Measurements from ENCODE around the gene TRIM25.

The TRIM25 gene

DNA sequence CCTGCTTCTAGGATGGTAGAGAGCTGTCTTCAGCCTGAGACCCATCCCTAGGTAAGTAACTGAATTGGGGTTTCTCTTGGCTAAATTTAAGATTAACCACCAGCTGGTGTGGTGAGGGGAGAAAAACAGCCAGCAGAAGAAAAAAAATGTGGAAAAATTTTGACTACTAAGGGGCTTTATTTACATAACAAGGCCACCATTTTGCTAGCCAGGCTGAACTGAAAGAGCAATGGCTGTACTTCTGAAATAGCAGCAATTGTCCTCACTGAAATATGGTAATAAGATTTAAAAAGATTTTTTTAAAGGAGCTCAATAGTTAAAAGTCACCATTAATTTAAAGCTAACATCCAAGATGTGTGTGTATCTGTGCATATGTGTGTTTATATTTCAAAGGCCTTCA lies 12.4 kb upstream of the TRIM25 start:
- no peak for DNase-seq

GRCh38 chr17:56925088-56925487 lies 11.2 kb upstream of the TRIM25 start:
- no peak for DNase-seq

GRCh38 chr17:56919717-56920116 lies 5.9 kb upstream of the TRIM25 start:
- no peak for DNase-seq

DNA sequence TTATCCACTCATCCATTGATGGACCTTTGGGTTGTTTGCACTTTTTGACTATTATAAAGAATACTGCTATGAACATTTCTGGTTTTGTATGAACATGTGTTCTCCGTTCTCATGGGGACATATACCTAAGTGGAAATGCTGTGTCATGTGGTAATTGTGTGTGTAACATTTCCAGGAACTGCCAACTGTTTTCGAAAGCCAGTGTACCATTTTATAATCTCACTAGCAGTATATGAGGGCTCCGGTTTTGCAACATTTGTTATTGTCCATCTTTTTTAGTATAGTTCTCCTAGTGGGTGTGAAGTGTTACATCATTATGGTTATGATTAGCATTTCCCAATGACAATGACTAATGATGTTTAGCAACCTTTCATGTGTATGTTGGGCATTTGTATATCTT lies 5.1 kb upstream of the TRIM25 start:
- no peak for DNase-seq

DNA sequence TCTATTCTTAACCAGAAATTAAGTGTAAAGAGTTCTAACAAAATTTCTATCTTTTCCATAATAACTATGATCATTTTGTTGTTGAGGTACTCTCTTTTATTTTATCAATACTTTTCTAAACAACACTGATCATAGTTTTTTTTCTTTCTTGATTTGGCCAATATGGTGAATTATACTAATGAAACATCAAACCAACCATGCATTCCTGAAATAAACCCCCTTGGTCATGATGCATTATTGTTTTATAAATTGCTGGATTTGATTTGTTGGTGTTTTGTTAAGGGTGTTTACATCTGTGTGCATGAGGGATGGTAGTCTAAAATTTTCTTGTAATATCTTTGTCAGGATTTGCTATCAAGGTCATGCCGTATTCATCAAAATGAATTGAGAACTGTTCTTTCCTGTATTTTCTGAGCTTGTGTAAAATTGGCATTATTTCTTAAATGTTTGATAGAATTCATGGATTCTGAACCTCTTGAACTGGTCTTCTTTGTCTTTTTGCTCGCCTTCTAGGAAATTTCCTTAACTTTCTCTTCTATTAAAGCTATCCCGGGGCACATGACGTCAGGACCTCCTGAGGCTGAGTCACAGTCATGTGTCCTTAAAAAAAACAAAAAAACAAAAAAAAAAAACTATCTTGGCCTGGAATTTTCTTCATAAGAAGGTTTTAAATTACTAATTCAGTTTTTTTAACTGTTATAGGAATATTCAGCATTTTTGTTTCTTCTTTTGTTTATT lies 3.9 kb upstream of the TRIM25 start:
- DNase-seq, result no peak

- no peak for DNase-seq
Observed at GRCh38 chr17:56914581-56915273, 878 bp upstream of the TRIM25 start.

DNA sequence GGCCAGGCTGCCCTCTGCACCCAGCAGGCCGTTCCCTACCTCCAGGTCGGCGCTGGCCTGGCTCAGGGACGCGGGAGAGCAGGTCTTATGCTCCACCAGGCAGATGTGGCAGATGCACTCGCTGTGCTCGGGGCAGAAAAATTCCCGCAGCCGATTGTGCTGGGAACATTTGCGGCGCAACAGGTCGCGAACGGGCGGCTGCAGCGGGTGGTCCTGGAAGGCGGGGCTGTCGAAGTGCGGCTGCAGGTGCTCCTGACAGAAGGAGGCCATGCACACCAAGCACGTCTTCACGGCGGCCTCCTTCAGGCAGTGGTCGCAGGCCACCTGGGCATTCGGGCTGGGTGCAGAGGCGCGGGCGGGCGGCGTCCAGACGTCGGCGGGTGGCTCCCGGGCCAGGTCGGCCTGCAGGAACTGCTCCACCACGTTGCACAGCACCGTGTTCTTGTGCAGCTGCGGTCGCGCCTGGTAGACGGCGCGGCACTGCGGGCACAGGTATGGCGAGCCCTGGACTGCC lies 439 bp downstream of the TRIM25 start:
- DNase-seq, result no peak

DNA sequence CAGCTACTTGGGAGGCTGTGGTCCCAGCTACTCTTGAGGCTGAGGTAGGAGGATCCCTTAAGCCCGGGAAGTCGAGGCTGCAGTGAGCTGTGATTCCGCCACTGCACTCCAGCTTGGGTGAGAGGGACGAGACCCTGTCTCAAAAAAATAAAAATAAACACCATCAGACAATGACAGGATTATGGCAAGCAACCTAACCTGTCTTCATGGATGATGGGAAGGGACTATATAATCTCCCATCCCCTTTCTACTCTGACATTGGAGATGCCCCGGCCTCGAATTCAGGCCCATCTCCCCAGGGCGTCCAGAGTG lies 893 bp downstream of the TRIM25 start:
- no peak for DNase-seq

DNA sequence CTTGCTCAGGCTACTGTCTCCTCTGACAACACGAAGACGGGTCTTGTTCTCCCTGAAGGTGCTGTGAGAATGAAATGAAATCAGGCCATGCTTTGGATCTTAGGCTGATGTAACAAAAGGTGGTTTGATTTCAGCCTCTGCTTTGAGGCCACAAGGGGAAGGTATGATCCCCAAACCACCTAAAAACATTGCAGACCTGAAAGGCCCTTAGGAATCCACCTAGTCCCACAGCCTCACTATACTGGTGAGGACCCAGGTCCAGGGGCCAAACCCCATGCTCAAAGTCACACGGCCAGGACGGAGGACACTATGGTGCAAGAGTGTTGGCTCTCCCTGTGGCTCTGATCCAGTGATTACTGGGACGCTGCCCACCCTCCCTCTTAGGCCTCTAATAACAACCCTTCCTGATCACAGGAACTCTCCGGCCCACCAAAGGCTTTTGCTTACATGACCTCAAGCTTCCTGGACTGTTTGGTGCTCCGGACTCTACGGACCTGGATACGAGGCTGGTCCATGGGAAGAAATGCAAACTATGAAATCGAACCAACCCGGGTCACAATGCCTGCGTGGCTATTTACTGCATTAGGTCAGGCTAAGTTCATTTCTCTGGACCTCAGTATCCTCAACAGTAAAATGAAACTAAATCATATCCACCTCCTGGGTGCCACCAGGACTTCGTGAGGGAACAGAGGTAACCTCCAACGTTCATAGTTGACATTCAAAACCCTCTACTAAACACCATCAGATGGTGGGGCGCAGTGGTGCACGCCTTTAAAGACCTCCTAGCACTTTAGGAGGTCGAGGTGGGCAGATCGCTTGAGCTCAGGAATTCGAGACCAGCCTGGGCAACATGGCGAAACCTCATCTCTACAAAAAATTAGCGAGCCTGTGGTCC lies 1.5 kb downstream of the TRIM25 start:
- DNase-seq, result no peak

DNA sequence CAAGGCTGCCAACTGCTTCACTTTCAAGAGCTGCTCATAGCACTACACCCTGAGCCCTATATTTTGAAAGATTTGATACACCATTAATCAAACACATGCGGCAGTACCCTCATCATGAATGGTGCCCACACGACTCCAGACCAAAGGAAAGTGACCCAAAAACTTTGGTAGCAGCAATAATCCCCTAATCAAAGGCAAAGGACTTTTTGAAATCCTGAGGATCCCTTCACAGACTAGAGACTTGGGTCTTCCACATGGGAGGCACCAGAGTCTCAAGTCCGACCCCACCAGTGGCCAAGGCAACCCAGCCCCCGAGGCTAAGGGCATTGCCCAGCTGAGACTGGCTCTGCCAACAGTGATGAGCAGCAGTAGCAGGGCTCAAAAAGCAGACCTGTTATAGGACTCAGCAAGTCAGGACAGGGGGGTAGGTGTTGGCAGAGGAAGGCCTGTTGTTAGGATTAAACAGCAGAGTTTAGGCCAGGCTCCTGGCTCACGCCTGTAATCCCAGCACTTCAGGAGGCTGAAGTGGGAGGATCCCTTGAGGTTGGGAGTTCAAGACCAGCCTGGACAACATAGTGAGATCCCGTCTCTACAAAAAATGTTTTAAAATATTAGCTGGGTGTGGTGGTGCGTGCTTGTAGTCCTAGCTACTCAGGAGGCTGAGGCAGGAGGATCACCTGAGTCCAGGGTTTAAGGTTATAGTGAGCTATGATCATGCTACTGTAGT lies 3.2 kb downstream of the TRIM25 start:
- DNase-seq, result no peak

DNA sequence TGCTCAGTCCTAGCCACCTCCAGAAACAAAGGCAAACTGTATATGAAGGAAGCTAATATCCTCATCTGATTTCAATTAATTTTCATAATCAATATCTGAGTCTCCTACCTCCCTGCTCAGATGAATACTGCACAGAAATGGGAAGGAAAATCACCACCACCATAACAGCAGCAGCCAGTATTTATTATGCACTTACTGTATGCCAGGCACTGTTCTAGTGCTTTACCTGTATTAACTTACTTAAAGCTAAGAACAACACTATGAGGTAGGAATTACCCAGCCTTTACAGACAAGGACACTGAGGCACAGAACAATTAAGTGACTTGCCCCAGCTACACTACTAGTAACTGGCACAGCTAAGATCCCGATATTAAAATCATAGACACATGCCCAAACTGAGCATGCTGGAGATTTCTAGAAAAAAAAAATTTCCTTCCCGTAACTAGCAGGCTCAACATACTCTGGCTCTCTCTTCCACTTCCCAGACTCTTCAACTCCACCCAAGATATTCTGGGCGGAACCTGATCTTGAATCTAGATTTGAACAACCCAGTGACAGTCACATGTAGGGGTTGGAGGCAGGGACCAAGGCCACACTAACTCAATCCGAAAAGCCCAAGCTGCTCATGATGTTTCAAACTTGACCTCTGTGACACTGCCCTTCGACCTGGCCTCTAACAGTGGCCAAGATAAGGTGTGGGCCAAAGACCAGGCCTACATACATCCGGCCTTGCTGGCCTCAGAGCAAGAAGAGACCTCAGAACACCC lies 3.9 kb downstream of the TRIM25 start:
- no peak for DNase-seq

DNA sequence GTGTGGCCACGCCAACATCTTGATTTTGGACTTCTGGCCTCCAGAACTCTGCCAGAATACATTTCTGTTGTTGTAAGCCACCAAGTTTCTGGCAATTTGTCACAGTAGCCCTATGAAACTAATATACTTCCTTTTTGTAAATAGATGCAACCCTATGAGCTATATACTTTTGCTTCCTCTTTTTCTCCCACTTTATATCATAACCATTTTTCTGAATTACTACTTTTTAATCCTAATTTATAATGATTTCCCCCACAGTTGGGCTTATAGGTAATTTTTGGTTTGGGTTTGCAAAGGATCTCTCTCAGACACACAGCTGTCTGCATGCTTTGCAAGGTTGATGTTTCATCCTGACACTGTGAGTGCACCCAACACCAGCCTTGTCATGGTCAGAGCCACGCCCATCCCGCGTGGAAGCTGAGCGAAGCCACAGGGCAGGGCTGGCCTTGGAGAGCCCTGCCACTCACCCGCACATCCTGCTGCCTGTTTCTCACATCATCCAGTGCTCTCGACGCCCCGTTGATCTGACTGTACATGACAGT lies 5.8 kb downstream of the TRIM25 start:
- DNase-seq, result no peak

DNA sequence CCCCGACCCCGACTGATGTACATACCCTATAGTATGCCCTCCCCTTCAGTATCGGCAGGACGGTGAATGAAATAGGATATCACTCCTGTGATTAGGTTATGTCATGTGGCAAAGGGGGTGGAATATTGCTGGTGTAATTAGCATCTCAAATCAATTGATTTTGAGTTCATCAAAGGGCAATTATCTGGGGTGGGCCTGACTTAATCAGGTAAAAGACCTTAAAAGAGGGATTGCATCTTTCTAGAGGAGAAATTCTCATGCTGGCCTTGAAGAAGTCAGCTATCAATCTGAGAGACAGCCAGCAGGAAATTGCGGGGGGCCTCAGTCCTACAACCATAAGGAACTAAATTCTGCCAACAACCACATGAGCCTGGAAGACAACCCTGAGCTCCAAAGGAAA lies 10.3 kb downstream of the TRIM25 start:
- DNase-seq, result no peak

DNA sequence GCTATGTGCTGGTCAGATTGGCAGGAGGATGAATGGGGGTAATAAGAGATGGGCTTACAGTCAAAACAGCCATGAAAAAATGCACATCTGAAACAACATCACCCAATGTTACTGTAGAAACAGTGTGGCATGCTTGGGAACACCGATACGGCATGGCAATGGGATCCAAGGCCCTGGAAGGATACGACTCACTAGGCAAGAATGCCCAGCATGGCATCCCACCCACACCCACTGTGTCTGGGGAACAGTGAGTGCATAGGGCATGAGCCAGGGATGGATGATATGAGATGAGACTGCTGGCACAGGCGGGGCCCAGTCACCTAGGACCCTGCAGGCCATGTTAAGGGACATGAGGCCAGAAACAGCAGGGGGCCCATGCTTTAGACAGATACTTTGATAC lies 11.5 kb downstream of the TRIM25 start:
- DNase-seq, result no peak

- DNase-seq, result no peak
Observed at GRCh38 chr17:56899403-56899802, 14.4 kb downstream of the TRIM25 start.

GRCh38 chr17:56898874-56899273 lies 15.0 kb downstream of the TRIM25 start:
- no peak for DNase-seq

- no peak for DNase-seq
Observed at GRCh38 chr17:56897646-56898424, 16.0 kb downstream of the TRIM25 start.

DNA sequence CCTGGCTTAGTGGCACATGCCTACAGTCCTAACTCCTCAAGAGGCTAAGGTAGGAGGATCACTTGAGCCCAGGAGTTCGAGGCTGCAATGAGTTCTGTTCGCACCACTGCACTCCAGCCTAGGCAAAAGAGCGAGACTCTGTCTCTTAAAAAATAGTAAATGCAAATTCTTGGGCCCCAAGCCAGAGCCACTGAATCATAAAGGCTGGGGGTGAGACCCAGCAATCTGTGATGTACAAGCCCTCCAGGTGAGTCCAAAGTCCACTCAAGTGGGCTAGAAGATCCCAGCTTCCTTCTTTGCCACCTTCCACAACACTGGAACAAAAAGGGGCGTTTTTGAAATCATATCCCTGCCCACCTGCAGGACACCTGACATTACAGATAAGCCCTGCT lies 16.9 kb downstream of the TRIM25 start:
- DNase-seq, result no peak

DNA sequence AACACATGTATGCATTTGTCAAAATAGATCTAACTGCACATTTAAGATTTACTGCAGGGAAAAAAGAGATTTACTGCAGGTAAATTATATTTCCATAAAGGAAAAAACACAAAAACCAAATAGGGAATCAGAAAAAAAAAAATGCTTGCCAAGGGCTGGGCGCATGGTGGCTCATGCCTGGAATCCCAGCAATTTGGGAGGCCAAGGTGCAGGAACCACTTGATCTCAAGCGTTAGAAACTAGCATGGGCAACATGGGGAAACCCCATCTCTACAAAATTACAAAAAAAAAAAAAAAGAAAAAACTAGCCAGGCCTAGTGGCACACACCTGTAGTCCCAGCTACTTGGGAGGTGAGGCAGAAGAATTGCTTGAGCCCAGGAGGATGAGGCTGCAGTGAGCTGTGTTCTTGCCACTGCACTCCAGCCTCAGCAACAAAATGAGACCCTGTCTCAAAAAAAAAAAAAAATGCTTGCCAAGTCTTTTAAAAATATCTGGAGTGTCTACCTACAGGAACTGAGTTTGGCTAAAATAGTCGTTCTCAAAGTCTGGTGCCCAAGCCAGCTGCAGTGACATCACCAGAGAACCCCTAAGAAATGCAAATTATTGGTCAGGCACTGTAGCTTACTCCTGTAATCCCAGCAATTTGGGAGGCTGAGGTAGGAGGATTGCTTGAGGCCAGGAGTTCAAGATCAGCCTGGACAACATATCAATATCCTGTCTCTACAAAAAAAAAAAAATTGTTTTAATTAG lies 17.5 kb downstream of the TRIM25 start:
- no peak for DNase-seq

GRCh38 chr17:56894859-56895455 lies 18.9 kb downstream of the TRIM25 start:
- DNase-seq, result no peak

Measured in activated T-cell treated with anti-CD3 and anti-CD28 coated beads for 4 hours (primary cell).